Fibroblast of skin of right quadriceps (primary cell): ENCODE results near the gene BBX.
"Not testable (repeated sequence)": the region's sequence is repeated elsewhere in the genome, so short reads cannot be mapped to it uniquely, and the experiment has no call there.

Experiments
- DNase-seq: peaks from one replicate; pipeline ENCODE4 v3.0.0-alpha.2; 2013

The BBX gene

GRCh38 chr3:107545680-107546120 is 22.9 kb downstream of the BBX start:
- DNase-seq, result peak; percentile 26

- no peak for DNase-seq
These were observed 25.8 kb downstream of the BBX start for GRCh38 chr3:107548601-107549000.

- DNase-seq, result no peak
These were observed 32.6 kb downstream of the BBX start for GRCh38 chr3:107555359-107555758.

GRCh38 chr3:107557743-107558142 is 35.0 kb downstream of the BBX start:
- DNase-seq, result no peak

- no peak for DNase-seq
These were observed 37.4 kb downstream of the BBX start for GRCh38 chr3:107560166-107560565.

GRCh38 chr3:107561980-107562379 is 39.2 kb downstream of the BBX start:
- peak; percentile 3 for DNase-seq

- no peak for DNase-seq
These were observed 40.3 kb downstream of the BBX start for GRCh38 chr3:107562969-107563529.

GRCh38 chr3:107565244-107565643 is 42.5 kb downstream of the BBX start:
- DNase-seq, result not testable (repeated sequence)

GRCh38 chr3:107571089-107571488 is 48.3 kb downstream of the BBX start:
- not testable (repeated sequence) for DNase-seq

- not testable (repeated sequence) for DNase-seq
These were observed 48.7 kb downstream of the BBX start for GRCh38 chr3:107571492-107571891.

- peak; percentile 29 for DNase-seq
These were observed 51.9 kb downstream of the BBX start for GRCh38 chr3:107574650-107575049.

- no peak for DNase-seq
These were observed 55.3 kb downstream of the BBX start for GRCh38 chr3:107578091-107578490.

GRCh38 chr3:107578523-107578922 is 55.8 kb downstream of the BBX start:
- DNase-seq, result no peak

GRCh38 chr3:107579371-107579770 is 56.6 kb downstream of the BBX start:
- DNase-seq, result no peak

- no peak for DNase-seq
These were observed 58.5 kb downstream of the BBX start for GRCh38 chr3:107581230-107581629.

GRCh38 chr3:107588217-107588616 is 65.5 kb downstream of the BBX start:
- DNase-seq, result no peak

- DNase-seq, result no peak
These were observed 66.7 kb downstream of the BBX start for GRCh38 chr3:107589454-107589853.

GRCh38 chr3:107590786-107591185 is 68.0 kb downstream of the BBX start:
- no peak for DNase-seq

- no peak for DNase-seq
These were observed 69.3 kb downstream of the BBX start for GRCh38 chr3:107592073-107592472.

GRCh38 chr3:107594870-107595269 is 72.1 kb downstream of the BBX start:
- no peak for DNase-seq

- no peak for DNase-seq
These were observed 73.9 kb downstream of the BBX start for GRCh38 chr3:107596639-107597038.

- peak; percentile 52 for DNase-seq
These were observed 76.4 kb downstream of the BBX start for GRCh38 chr3:107598926-107599771.

- DNase-seq, result peak; percentile 9
These were observed 77.0 kb downstream of the BBX start for GRCh38 chr3:107599772-107600145.

GRCh38 chr3:107600780-107601179 is 78.0 kb downstream of the BBX start:
- no peak for DNase-seq
